Skeletal muscle tissue (tissue), 4 donors: ENCODE results near the gene NALCN. TPM values are rescaled to one million over a fixed set of nuclear protein-coding genes. Genes with fewer than 3 reads are reported as not detected.

Source experiments
- H3K27ac ChIP-seq: one replicate; pipeline ENCODE4 v1.7.0; 2013; ENCODE audit warnings: mild to moderate bottlenecking, low read depth, low read length, inconsistent platforms
- H3K27me3 ChIP-seq, 3 donors: one replicate each; pipeline ENCODE4 v1.7.0; 2013; ENCODE audit warnings: low read length in 3 of 3; ENCODE audit not compliant: control insufficient read depth in 3 of 3, insufficient read depth in 3 of 3
- H3K36me3 ChIP-seq, 3 donors: one replicate each; pipeline ENCODE4 v1.7.0; 2013; ENCODE audit warnings: low read length in 3 of 3; ENCODE audit not compliant: control insufficient read depth in 3 of 3, insufficient read depth in 3 of 3
- H3K4me1 ChIP-seq, 3 donors: one replicate each; pipeline ENCODE4 v1.7.0; 2013; ENCODE audit warnings: low read length in 3 of 3, mild to moderate bottlenecking in 3 of 3; ENCODE audit not compliant: control insufficient read depth in 3 of 3, insufficient read depth in 3 of 3
- H3K4me3 ChIP-seq, 3 donors: one replicate each; pipeline ENCODE4 v1.7.0; 2013; ENCODE audit warnings: low read length in 3 of 3
- H3K9ac ChIP-seq, 3 donors: one replicate each; pipeline ENCODE4 v1.7.0; 2013; ENCODE audit warnings: low read length in 3 of 3, mild to moderate bottlenecking in 3 of 3, moderate library complexity in 2 of 3, low read depth in 1 of 3
- H3K9me3 ChIP-seq, 3 donors: one replicate each; pipeline ENCODE4 v1.7.0; 2013; ENCODE audit warnings: low read length in 3 of 3; ENCODE audit not compliant: control insufficient read depth in 3 of 3
- total RNA-seq: library from RNA; depleted of rRNA; stranded (reverse); fragments of >200 nt; gene quantifications from one replicate; pipeline ENCODE4 v1.2.3, GENCODE V29; 2014
- donor health status: Osteomylitis.

NALCN gene
- total RNA-seq, 1 donor from 2014 or later, result 1.0 TPM

GRCh38 chr13:101007245-101007644 lies 409.1 kb downstream of the NALCN start:
- H3K4me1 ChIP-seq, result no peaks in the 10 kb centered on the region
- no peaks in the 10 kb centered on the region for H3K36me3 ChIP-seq
- H3K27ac ChIP-seq, result no peak overlapping the region
- no peaks in the 10 kb centered on the region for H3K9me3 ChIP-seq
- no peaks in the 10 kb centered on the region for H3K27me3 ChIP-seq
- no peak overlapping the region for H3K4me3 ChIP-seq
- no peak overlapping the region for H3K9ac ChIP-seq

Other genes starting within 250 kb of the NALCN start
- 4.7 TPM for gene ITGBL1, start 36.2 kb upstream of the NALCN start, total RNA-seq